Measurements from ENCODE around the gene DUSP1. TPM values are rescaled to one million over a fixed set of nuclear protein-coding genes. Genes with fewer than 3 reads are reported as not detected.
A peak's percentile ranks its signal among the peaks of the same experiment; 100 is the strongest.

DUSP1 gene
- total and polyA plus RNA-seq, 2 of the 13 experiments (the other 11 are each of a cell fraction or from before 2014, with no cell fraction given) = 27.1 to 55.5 TPM

DNA sequence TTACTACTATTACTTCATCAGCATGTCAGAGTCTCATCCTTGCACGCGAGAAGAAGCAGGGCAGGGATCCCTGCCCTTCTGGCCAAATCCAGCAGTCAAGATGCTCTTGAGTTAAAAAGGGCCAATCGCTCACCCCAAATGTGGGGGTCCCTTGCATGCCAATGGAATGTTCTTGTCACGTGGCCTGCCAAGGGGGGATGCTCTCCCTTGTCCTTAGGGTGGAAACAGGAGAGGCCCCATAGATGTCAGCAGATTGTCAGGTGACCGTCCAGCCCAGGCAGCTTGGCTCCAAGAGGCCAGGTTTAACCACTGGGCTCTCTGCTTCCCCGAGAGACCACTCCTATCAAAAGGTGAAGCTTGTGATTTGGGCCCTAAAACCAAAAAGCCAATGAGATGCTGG, 25.3 kb upstream of the DUSP1 start (continued):
- TF ChIP-seq ZNF841 (CRISPR knock-in tag; IDR thresholded peaks at IDR 0.05; ENCODE audit: borderline replicate concordance) (no peak), SP2 (CRISPR knock-in tag; IDR thresholded peaks at IDR 0.05) (no peak), ZNF207 (IDR thresholded peaks at IDR 0.05; ENCODE audit: borderline replicate concordance) (no peak), ZFP1 (CRISPR knock-in tag; IDR thresholded peaks at IDR 0.05) (no peak)

DNA sequence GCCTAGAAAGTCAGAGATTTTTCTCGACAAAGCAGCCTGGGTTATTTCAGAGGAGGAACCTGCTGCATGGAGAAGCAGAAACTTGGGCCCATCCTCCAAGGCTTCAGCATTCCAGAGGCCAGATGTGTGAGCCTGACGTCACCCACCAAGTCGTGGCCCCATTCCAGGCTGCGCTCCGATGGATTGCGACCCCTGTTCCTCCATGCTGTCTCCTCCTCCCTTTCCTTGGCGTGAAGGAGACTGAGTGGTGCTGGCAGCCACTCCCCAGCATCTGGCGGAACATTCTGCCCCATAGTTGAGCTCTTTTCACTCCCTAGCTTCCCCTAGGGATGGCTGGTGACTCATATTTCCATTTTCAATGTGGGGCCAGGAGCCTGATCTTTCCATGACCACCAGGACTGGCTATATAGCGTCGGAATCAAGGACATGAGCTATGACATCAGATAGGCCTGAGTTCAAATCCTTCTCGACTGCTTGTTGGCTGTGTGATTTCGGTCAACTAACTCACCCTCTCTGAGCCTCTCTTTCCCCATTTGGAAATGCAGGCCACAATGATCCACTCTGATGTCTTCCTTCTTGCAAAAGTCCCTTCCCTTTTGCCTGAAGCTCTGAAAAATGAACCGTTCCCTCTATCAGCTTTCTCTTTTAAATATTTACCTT, 24.5 kb upstream of the DUSP1 start:
- CTCF ChIA-PET (ENCODE audit: low intra/inter-chr PET ratio, low total read pairs) = no interaction called here
- no TSS peak for BruUV-seq (replicated peaks)
- intact Hi-C loops (cut with micrococcal nuclease; ENCODE audit: unreplicated experiment) = no loop called here

More for the DNA sequence above, 24.5 kb upstream of the DUSP1 start:
- Histone ChIP-seq H3K9me3 (ENCODE audit: low read length) (no peaks in the 10 kb centered on the region), H3K4me3 (replicated peaks in 1 of 3; ENCODE audit: insufficient read depth in 1 of 3, low read depth in 2 of 3, low read length in 3 of 3) (no peak overlapping the region), H3K36me3 (replicated peaks in 1 of 2; ENCODE audit: control insufficient read depth in 1 of 2, insufficient read depth in 2 of 2, low read length in 2 of 2) (no peaks in the 10 kb centered on the region), H3K27me3 (ENCODE audit: control insufficient read depth in 1 of 2, insufficient read depth in 2 of 2, low read length in 2 of 2) (no peaks in the 10 kb centered on the region), H2AFZ (ENCODE audit: low read length) (no peak overlapping the region), H3K4me2 (ENCODE audit: low read depth, low read length) (no peak overlapping the region), H4K20me1 (ENCODE audit: insufficient read depth, low read length) (no peaks in the 10 kb centered on the region), H3K4me1 (ENCODE audit: insufficient read depth, low read length) (peaks cover 97% of the 10 kb centered on the region), H3K27ac (ENCODE audit: extremely low read length, insufficient read depth, low read length) (no peak overlapping the region), H3K79me2 (ENCODE audit: insufficient read depth, low read length) (no peaks in the 10 kb centered on the region), H3K9ac (ENCODE audit: insufficient read depth, low read depth, low read length) (no peak overlapping the region)
- 85% methylated on average over 11 of the region's 13 CpGs for WGBS (ENCODE audit: low lambda C conversion rate)
- DNase-seq (ENCODE audit: low spot score) (no peak), FAIRE-seq (no peak), ATAC-seq (no peak)
- in situ Hi-C loops (cut with HindIII; ENCODE audit: extremely low pct_ligation_motif_present, low pct_unique_long_range_greater_than_20kb) = no loop called here
- POLR2A ChIA-PET = interaction anchor here (1.2 to 9.8 kb wide), 3 partner anchors 10 to 64 kb away, joined by 3 to 425 read pairs (median 94); partner anchors contain the start of gene DUSP1
- TF ChIP-seq, protein P1, sequence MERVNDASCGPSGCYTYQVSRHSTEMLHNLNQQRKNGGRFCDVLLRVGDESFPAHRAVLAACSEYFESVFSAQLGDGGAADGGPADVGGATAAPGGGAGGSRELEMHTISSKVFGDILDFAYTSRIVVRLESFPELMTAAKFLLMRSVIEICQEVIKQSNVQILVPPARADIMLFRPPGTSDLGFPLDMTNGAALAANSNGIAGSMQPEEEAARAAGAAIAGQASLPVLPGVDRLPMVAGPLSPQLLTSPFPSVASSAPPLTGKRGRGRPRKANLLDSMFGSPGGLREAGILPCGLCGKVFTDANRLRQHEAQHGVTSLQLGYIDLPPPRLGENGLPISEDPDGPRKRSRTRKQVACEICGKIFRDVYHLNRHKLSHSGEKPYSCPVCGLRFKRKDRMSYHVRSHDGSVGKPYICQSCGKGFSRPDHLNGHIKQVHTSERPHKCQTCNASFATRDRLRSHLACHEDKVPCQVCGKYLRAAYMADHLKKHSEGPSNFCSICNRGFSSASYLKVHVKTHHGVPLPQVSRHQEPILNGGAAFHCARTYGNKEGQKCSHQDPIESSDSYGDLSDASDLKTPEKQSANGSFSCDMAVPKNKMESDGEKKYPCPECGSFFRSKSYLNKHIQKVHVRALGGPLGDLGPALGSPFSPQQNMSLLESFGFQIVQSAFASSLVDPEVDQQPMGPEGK (CRISPR knock-in tag; IDR thresholded peaks at IDR 0.05) = no peak
- TF ChIP-seq ZNF615 (CRISPR knock-in tag; IDR thresholded peaks at IDR 0.05; ENCODE audit: borderline replicate concordance) (no peak), ZNF768 (CRISPR knock-in tag; IDR thresholded peaks at IDR 0.05) (peak; percentile 89)
- TF ChIP-seq, protein P2, sequence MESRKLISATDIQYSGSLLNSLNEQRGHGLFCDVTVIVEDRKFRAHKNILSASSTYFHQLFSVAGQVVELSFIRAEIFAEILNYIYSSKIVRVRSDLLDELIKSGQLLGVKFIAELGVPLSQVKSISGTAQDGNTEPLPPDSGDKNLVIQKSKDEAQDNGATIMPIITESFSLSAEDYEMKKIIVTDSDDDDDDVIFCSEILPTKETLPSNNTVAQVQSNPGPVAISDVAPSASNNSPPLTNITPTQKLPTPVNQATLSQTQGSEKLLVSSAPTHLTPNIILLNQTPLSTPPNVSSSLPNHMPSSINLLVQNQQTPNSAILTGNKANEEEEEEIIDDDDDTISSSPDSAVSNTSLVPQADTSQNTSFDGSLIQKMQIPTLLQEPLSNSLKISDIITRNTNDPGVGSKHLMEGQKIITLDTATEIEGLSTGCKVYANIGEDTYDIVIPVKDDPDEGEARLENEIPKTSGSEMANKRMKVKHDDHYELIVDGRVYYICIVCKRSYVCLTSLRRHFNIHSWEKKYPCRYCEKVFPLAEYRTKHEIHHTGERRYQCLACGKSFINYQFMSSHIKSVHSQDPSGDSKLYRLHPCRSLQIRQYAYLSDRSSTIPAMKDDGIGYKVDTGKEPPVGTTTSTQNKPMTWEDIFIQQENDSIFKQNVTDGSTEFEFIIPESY (CRISPR knock-in tag; IDR thresholded peaks at IDR 0.05) = peak; percentile 25; the same call in 1 of the 2 replicates
